ENCODE measurements around the gene DHRS4L2.
"Not testable (repeated sequence)": the region's sequence is repeated elsewhere in the genome, so short reads cannot be mapped to it uniquely, and the experiment has no call there.

GRCh38 chr14:24050753-24051152, 62.0 kb downstream of the DHRS4L2 start:
- TF ChIP-seq, protein P1, sequence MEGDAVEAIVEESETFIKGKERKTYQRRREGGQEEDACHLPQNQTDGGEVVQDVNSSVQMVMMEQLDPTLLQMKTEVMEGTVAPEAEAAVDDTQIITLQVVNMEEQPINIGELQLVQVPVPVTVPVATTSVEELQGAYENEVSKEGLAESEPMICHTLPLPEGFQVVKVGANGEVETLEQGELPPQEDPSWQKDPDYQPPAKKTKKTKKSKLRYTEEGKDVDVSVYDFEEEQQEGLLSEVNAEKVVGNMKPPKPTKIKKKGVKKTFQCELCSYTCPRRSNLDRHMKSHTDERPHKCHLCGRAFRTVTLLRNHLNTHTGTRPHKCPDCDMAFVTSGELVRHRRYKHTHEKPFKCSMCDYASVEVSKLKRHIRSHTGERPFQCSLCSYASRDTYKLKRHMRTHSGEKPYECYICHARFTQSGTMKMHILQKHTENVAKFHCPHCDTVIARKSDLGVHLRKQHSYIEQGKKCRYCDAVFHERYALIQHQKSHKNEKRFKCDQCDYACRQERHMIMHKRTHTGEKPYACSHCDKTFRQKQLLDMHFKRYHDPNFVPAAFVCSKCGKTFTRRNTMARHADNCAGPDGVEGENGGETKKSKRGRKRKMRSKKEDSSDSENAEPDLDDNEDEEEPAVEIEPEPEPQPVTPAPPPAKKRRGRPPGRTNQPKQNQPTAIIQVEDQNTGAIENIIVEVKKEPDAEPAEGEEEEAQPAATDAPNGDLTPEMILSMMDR (IDR thresholded peaks at IDR 0.05; ENCODE audit: insufficient read depth, low read depth, low read length) = not testable (repeated sequence)
- TF ChIP-seq EZH2 (IDR thresholded peaks at IDR 0.05; ENCODE audit: insufficient read depth, low read length) = not testable (repeated sequence)
